ENCODE data around the gene SLIT3. TPM values are rescaled to one million over a fixed set of nuclear protein-coding genes. Genes with fewer than 3 reads are reported as not detected.

SLIT3 gene
- total and polyA plus RNA-seq, 2 experiments from 2014 or later, result 58.4 to 96.7 TPM

GRCh38 chr5:168694289-168694688, 606.6 kb downstream of the SLIT3 start:
- no peaks in the 10 kb centered on the region for H3K27me3 ChIP-seq
- no peak for TF ChIP-seq EZH2phosphoT487 (IDR thresholded peaks at IDR 0.05; ENCODE audit: low read depth, severe bottlenecking, unreplicated experiment)
- no peak for TF ChIP-seq CTCF (IDR thresholded peaks at IDR 0.05; ENCODE audit: poor library complexity)
- no peak for TF ChIP-seq EZH2 (IDR thresholded peaks at IDR 0.05; ENCODE audit: borderline replicate concordance)
- no peaks in the 10 kb centered on the region for H3K9me3 ChIP-seq (ENCODE audit: low read depth)
- H3K36me3 ChIP-seq (replicated peaks; ENCODE audit: insufficient read depth, low read depth), result no peaks in the 10 kb centered on the region
- H3K79me2 ChIP-seq, result no peaks in the 10 kb centered on the region
- H3K9me2 ChIP-seq (replicated peaks; ENCODE audit: insufficient read depth), result no peaks in the 10 kb centered on the region
- H3K4me2 ChIP-seq, result no peak overlapping the region
- DNase-seq (ENCODE audit: low spot score), result no peak
- H2AFZ ChIP-seq, result no peak overlapping the region
- H4K20me1 ChIP-seq (ENCODE audit: insufficient read depth, poor library complexity, severe bottlenecking), result no peaks in the 10 kb centered on the region
- H3K4me3 ChIP-seq, result no peak overlapping the region
- H3K4me1 ChIP-seq (ENCODE audit: insufficient read depth), result peaks cover 15% of the 10 kb centered on the region
- no peak overlapping the region for H3K27ac ChIP-seq
- 100% methylated on average over 1 of the region's 1 CpG for WGBS (ENCODE audit: low lambda C conversion rate, missing lambda C conversion rate)

GRCh38 chr5:168693883-168694282, 607.1 kb downstream of the SLIT3 start:
- H3K4me2 ChIP-seq, result peak overlapping the region; percentile 20
- no peaks in the 10 kb centered on the region for H3K27me3 ChIP-seq
- no peak overlapping the region for H2AFZ ChIP-seq
- H3K79me2 ChIP-seq, result no peaks in the 10 kb centered on the region
- TF ChIP-seq EZH2phosphoT487 (IDR thresholded peaks at IDR 0.05; ENCODE audit: low read depth, severe bottlenecking, unreplicated experiment), result no peak
- TF ChIP-seq CTCF (IDR thresholded peaks at IDR 0.05; ENCODE audit: poor library complexity), result no peak
- H3K4me3 ChIP-seq, result no peak overlapping the region
- no peak for DNase-seq (ENCODE audit: low spot score)
- WGBS (ENCODE audit: low lambda C conversion rate, missing lambda C conversion rate), result 42% methylated on average over 3 of the region's 3 CpGs
- no peaks in the 10 kb centered on the region for H4K20me1 ChIP-seq (ENCODE audit: insufficient read depth, poor library complexity, severe bottlenecking)
- H3K4me1 ChIP-seq (ENCODE audit: insufficient read depth), result peaks cover 15% of the 10 kb centered on the region
- H3K36me3 ChIP-seq (replicated peaks; ENCODE audit: insufficient read depth, low read depth), result no peaks in the 10 kb centered on the region
- H3K9me3 ChIP-seq (ENCODE audit: low read depth), result no peaks in the 10 kb centered on the region
- H3K9me2 ChIP-seq (replicated peaks; ENCODE audit: insufficient read depth), result no peaks in the 10 kb centered on the region
- H3K27ac ChIP-seq, result no peak overlapping the region

GRCh38 chr5:168693297-168693696, 607.6 kb downstream of the SLIT3 start:
- Histone ChIP-seq H3K4me1 (ENCODE audit: insufficient read depth) (peaks cover 15% of the 10 kb centered on the region), H3K4me2 (peak overlapping the region; percentile 20), H3K27ac (no peak overlapping the region), H3K4me3 (no peak overlapping the region), H3K79me2 (no peaks in the 10 kb centered on the region), H3K27me3 (no peaks in the 10 kb centered on the region), H2AFZ (no peak overlapping the region), H3K9me3 (ENCODE audit: low read depth) (no peaks in the 10 kb centered on the region), H3K36me3 (replicated peaks; ENCODE audit: insufficient read depth, low read depth) (no peaks in the 10 kb centered on the region), H4K20me1 (ENCODE audit: insufficient read depth, poor library complexity, severe bottlenecking) (no peaks in the 10 kb centered on the region), H3K9me2 (replicated peaks; ENCODE audit: insufficient read depth) (no peaks in the 10 kb centered on the region)
- TF ChIP-seq CTCF (IDR thresholded peaks at IDR 0.05; ENCODE audit: poor library complexity) (no peak), EZH2 (IDR thresholded peaks at IDR 0.05; ENCODE audit: borderline replicate concordance) (no peak), EZH2phosphoT487 (IDR thresholded peaks at IDR 0.05; ENCODE audit: low read depth, severe bottlenecking, unreplicated experiment) (no peak)
- 43% methylated on average over 5 of the region's 5 CpGs for WGBS (ENCODE audit: low lambda C conversion rate, missing lambda C conversion rate)
- no peak for DNase-seq (ENCODE audit: low spot score)

- Histone ChIP-seq H3K36me3 (replicated peaks; ENCODE audit: insufficient read depth, low read depth) (no peaks in the 10 kb centered on the region), H3K9me3 (ENCODE audit: low read depth) (no peaks in the 10 kb centered on the region), H3K4me3 (no peak overlapping the region), H3K4me1 (ENCODE audit: insufficient read depth) (peaks cover 11% of the 10 kb centered on the region), H3K27me3 (no peaks in the 10 kb centered on the region), H4K20me1 (ENCODE audit: insufficient read depth, poor library complexity, severe bottlenecking) (no peaks in the 10 kb centered on the region), H3K9me2 (replicated peaks; ENCODE audit: insufficient read depth) (no peaks in the 10 kb centered on the region), H3K79me2 (no peaks in the 10 kb centered on the region), H3K4me2 (no peak overlapping the region), H3K27ac (no peak overlapping the region), H2AFZ (no peak overlapping the region)
- TF ChIP-seq EZH2 (IDR thresholded peaks at IDR 0.05; ENCODE audit: borderline replicate concordance) (no peak), EZH2phosphoT487 (IDR thresholded peaks at IDR 0.05; ENCODE audit: low read depth, severe bottlenecking, unreplicated experiment) (no peak), CTCF (IDR thresholded peaks at IDR 0.05; ENCODE audit: poor library complexity) (no peak)
- 86% methylated on average over 4 of the region's 4 CpGs for WGBS (ENCODE audit: low lambda C conversion rate, missing lambda C conversion rate)
- no peak for DNase-seq (ENCODE audit: low spot score)
Observed at GRCh38 chr5:168691891-168692290, 609.0 kb downstream of the SLIT3 start.
